Measurements from ENCODE around the gene ZNF593OS. TPM values are rescaled to one million over a fixed set of nuclear protein-coding genes. Genes with fewer than 3 reads are reported as not detected.

Gene ZNF593OS
- total and polyA plus RNA-seq, 2 experiments from 2014 or later, result 0.10 to 0.45 TPM

DNA sequence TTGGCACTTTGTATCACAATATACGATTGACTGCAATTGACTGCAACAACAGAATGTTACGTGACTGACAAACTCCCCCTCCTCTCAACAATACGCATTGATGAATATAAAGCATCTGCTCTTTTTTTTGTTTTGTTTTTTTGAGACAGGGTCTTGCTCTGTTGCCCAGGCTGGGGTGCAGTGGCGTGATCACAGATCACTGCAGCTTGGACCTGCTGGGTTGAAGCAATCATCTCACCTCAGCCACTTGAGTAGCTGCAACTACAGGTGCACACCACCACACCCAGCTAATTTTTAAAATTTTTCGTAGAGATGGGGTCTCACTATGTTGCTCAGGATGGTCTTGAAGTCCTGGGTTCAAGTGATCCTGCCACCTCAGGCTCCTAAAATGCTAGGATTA, 41.1 kb upstream of the ZNF593OS start:
- Histone ChIP-seq H3K9me3 (ENCODE audit: low read depth) (no peaks in the 10 kb centered on the region), H3K36me3 (replicated peaks; ENCODE audit: insufficient read depth, low read depth) (no peaks in the 10 kb centered on the region), H3K79me2 (no peaks in the 10 kb centered on the region), H4K20me1 (ENCODE audit: insufficient read depth, poor library complexity, severe bottlenecking) (no peaks in the 10 kb centered on the region), H3K4me3 (no peak overlapping the region), H2AFZ (no peak overlapping the region), H3K9me2 (replicated peaks; ENCODE audit: insufficient read depth) (no peaks in the 10 kb centered on the region), H3K27me3 (no peaks in the 10 kb centered on the region), H3K4me1 (ENCODE audit: insufficient read depth) (no peaks in the 10 kb centered on the region), H3K4me2 (no peak overlapping the region), H3K27ac (no peak overlapping the region)
- 92% methylated on average over 5 of the region's 5 CpGs for WGBS (ENCODE audit: low lambda C conversion rate, missing lambda C conversion rate)
- DNase-seq (ENCODE audit: low spot score), result no peak
- no peak for TF ChIP-seq EZH2 (IDR thresholded peaks at IDR 0.05; ENCODE audit: borderline replicate concordance)
- TF ChIP-seq EZH2phosphoT487 (IDR thresholded peaks at IDR 0.05; ENCODE audit: low read depth, severe bottlenecking, unreplicated experiment), result no peak
- TF ChIP-seq, protein P1, sequence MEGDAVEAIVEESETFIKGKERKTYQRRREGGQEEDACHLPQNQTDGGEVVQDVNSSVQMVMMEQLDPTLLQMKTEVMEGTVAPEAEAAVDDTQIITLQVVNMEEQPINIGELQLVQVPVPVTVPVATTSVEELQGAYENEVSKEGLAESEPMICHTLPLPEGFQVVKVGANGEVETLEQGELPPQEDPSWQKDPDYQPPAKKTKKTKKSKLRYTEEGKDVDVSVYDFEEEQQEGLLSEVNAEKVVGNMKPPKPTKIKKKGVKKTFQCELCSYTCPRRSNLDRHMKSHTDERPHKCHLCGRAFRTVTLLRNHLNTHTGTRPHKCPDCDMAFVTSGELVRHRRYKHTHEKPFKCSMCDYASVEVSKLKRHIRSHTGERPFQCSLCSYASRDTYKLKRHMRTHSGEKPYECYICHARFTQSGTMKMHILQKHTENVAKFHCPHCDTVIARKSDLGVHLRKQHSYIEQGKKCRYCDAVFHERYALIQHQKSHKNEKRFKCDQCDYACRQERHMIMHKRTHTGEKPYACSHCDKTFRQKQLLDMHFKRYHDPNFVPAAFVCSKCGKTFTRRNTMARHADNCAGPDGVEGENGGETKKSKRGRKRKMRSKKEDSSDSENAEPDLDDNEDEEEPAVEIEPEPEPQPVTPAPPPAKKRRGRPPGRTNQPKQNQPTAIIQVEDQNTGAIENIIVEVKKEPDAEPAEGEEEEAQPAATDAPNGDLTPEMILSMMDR (IDR thresholded peaks at IDR 0.05; ENCODE audit: poor library complexity), result no peak

DNA sequence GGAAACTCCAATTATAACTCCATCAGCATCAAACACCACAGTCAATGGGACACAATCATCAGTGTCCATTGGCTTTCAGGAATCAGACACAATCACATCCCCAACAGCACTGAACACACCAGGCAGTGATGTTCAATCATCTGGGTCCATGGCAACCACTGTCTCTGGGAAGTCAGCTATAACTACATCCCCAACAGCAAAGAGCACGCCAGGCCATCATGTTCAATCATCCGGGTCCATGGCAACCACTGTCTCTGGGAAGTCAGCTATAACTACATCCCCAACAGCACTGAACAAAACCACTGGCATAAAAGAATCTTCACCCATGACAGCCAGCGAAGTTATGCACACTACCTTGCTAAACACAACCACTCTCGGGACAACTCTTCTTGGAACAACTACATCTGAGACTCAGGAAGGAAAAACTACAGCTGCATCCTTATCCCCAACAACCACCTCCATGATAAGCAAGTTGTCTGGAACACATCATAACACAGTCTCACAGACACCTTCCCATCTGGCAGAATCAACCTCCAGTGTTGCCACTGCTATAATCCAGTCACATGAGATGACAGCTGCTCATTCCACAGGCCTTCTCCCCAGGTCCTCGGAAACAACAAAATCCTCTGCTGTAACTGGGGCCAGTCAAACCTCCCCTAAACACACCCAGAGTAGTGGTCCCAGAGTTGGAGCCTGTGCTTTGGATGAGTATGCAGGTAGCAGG, 38.7 kb upstream of the ZNF593OS start:
- H3K9me3 ChIP-seq (ENCODE audit: low read depth), result no peaks in the 10 kb centered on the region
- WGBS (ENCODE audit: low lambda C conversion rate, missing lambda C conversion rate), result 77% methylated on average over 5 of the region's 5 CpGs
- no peak overlapping the region for H3K27ac ChIP-seq
- no peaks in the 10 kb centered on the region for H3K79me2 ChIP-seq
- no peaks in the 10 kb centered on the region for H3K36me3 ChIP-seq (replicated peaks; ENCODE audit: insufficient read depth, low read depth)
- H3K4me1 ChIP-seq (ENCODE audit: insufficient read depth), result no peaks in the 10 kb centered on the region
- no peak overlapping the region for H2AFZ ChIP-seq
- no peak overlapping the region for H3K4me2 ChIP-seq
- H3K27me3 ChIP-seq, result no peaks in the 10 kb centered on the region
- DNase-seq (ENCODE audit: low spot score), result no peak
- no peaks in the 10 kb centered on the region for H3K9me2 ChIP-seq (replicated peaks; ENCODE audit: insufficient read depth)
- H3K4me3 ChIP-seq, result no peak overlapping the region
- TF ChIP-seq EZH2phosphoT487 (IDR thresholded peaks at IDR 0.05; ENCODE audit: low read depth, severe bottlenecking, unreplicated experiment) (no peak), EZH2 (IDR thresholded peaks at IDR 0.05; ENCODE audit: borderline replicate concordance) (no peak)
- TF ChIP-seq, protein P1 (IDR thresholded peaks at IDR 0.05; ENCODE audit: poor library complexity), result no peak
- no peaks in the 10 kb centered on the region for H4K20me1 ChIP-seq (ENCODE audit: insufficient read depth, poor library complexity, severe bottlenecking)

DNA sequence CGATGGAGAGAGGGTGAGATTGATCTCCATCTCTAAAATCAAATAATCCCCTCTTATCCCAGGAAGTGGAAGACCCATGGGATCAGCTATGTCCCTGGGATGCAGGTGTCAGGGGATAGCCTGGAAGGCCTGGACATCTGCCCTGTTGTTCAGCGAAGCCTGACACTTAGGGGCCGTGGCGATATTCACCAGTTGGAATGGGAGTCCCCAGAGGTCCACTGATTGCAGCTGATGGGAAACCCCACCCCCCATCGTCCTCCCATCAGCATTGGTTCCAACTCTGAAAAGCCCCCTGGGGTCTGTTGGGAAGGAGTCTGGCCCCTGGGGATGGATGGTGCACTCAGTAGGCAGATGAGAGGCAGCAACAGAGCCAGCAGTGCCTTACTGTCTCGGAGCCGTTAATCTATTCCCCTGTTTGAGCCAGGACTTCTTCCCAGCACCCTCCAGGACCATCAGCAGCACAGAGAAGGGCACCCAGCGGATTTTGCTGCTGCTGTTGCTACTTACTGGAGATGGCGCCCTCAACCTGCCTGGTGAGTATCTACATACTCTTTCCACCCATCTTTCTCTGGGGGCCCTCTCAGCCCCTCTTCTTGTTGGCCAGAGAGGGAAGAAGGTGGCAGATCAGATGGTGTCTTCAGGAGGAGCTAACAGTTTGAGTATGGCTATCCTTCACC, 32.1 kb upstream of the ZNF593OS start:
- H3K36me3 ChIP-seq (replicated peaks; ENCODE audit: insufficient read depth, low read depth), result no peaks in the 10 kb centered on the region
- no peaks in the 10 kb centered on the region for H3K9me2 ChIP-seq (replicated peaks; ENCODE audit: insufficient read depth)
- no peaks in the 10 kb centered on the region for H3K79me2 ChIP-seq
- DNase-seq (ENCODE audit: low spot score), result no peak
- WGBS (ENCODE audit: low lambda C conversion rate, missing lambda C conversion rate), result 79% methylated on average over 9 of the region's 9 CpGs
- peaks cover 3% of the 10 kb centered on the region for H3K27me3 ChIP-seq
- H3K9me3 ChIP-seq (ENCODE audit: low read depth), result no peaks in the 10 kb centered on the region
- no peak overlapping the region for H3K27ac ChIP-seq
- no peaks in the 10 kb centered on the region for H4K20me1 ChIP-seq (ENCODE audit: insufficient read depth, poor library complexity, severe bottlenecking)
- TF ChIP-seq, protein P1 (IDR thresholded peaks at IDR 0.05; ENCODE audit: poor library complexity), result no peak
- no peak for TF ChIP-seq EZH2 (IDR thresholded peaks at IDR 0.05; ENCODE audit: borderline replicate concordance)
- no peak for TF ChIP-seq EZH2phosphoT487 (IDR thresholded peaks at IDR 0.05; ENCODE audit: low read depth, severe bottlenecking, unreplicated experiment)
- no peak overlapping the region for H3K4me2 ChIP-seq
- H2AFZ ChIP-seq, result no peak overlapping the region
- H3K4me1 ChIP-seq (ENCODE audit: insufficient read depth), result no peaks in the 10 kb centered on the region
- no peak overlapping the region for H3K4me3 ChIP-seq
